Head of caudate nucleus (tissue), 42 donors: ENCODE results near the gene DLX3.
A peak's percentile ranks its signal among the peaks of the same experiment; 100 is the strongest.

Source experiments
- DNase-seq, 42 donors: peaks; one replicate each; pipeline versions ENCODE4 v3.0.0 to v3.0.0-alpha.2; 2020 to 2021; ENCODE audit warnings: mixed read lengths in 7 of 42
- intact Hi-C: fragments of 100-400 bp; cut with DNase I; formaldehyde crosslinking; loops from one replicate; pipeline ENCODE4 v1.15.0; 2022

Gene DLX3

GRCh38 chr17:50026837-50027171 lies 31.8 kb upstream of the DLX3 start:
- intact Hi-C loops = loop anchor here (5.0 kb wide), 1 partner anchor 60 kb away; no protein-coding TSS in a partner anchor
- DNase-seq = peak; percentile 44 to 93 (median 86)

DNA sequence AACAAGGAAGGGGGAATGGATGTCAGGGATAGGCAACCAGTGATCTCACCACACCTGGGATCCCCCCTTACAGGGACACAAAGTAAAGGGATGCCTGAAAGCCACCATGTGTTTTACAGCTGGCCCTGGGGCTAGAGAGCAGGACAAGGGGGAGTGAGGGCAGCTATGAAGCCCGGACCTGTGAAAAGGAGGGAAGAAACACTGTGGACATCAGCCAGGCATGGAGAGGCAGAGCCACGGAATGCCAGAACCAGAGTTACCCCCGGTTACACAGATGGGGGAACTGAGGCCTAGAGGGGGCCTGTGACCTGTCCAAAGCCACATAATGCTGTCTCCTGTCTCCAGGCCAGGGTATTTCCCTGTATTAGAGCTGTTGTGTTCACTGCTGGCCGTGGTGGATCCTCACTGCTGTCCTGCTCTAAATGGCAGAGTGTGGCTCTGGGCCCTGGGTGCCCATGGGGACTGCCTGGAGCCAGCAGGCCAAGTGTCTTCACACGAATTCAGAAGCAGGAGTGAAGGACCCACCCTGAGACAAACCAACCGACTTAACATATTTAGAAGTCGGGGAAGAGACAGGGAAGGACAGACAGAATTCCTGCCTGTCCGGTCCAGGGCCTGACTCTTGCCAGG lies 31.1 kb upstream of the DLX3 start:
- intact Hi-C loops = loop anchor here (5.0 kb wide), 1 partner anchor 61 kb away; no protein-coding TSS in a partner anchor
- DNase-seq = peak in 2 of 42 donors; percentile 16 to 26

DNA sequence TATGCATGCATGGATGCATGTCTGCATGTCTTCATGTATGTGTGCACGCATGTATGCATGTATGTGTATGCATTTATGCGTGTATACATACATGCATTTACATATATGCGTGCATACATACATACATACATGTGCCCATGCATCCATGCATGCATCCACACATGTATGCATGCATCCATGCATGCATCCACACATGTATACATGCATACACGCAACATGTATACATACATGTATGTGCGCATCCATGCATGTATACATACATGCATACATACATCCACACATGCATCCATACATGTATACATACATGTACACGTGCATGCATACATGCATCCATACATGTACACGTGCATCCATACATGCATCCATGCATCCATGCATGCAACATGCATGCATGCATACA lies 29.8 kb upstream of the DLX3 start:
- intact Hi-C loops = loop anchor here (5.0 kb wide), 1 partner anchor 62 kb away; no protein-coding TSS in a partner anchor

GRCh38 chr17:50023520-50023919 lies 28.5 kb upstream of the DLX3 start:
- no peak for DNase-seq
- intact Hi-C loops = no loop called here

More for the DNA sequence above, 29.8 kb upstream of the DLX3 start:
- no peak for DNase-seq

GRCh38 chr17:50022463-50023130 lies 27.6 kb upstream of the DLX3 start:
- intact Hi-C loops = no loop called here
- DNase-seq = peak in 2 of 42 donors; percentile 9 to 10

DNA sequence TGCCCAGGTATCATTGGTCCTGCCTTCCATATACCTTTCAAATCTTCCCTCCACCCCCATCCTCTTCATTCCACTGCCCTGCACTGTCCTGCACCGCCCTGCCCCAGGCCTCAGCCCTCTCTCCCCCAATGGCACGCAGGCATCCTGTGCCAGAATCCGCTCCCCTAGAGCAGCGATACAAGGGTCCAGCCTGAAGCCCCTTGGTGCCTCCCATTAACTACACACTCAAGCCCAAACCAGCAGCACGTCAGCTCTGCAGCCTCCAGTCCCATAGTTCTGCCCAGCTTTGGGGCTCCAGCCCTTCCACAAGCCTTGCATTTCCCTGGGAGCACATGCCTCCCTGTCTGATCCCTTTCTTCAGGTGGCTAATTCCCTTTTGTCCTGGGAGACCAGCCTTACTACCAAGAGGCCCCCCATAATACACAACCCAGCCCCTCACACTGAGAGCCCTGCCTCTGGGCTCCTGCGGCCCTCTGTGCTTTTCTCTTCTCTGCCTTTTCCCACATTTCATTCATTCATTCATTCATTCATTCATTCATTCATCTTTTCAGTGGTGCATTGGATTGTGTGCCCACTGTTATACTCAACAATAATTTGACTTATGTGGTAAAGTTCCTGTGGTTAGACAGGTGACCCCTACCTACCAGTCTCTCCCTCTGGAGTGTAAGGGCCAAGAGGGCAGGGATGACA lies 26.8 kb upstream of the DLX3 start:
- peak in 2 of 42 donors; percentile 7 to 12 for DNase-seq
- intact Hi-C loops = no loop called here

GRCh38 chr17:50020841-50021599 lies 26.0 kb upstream of the DLX3 start:
- intact Hi-C loops = no loop called here

DNA sequence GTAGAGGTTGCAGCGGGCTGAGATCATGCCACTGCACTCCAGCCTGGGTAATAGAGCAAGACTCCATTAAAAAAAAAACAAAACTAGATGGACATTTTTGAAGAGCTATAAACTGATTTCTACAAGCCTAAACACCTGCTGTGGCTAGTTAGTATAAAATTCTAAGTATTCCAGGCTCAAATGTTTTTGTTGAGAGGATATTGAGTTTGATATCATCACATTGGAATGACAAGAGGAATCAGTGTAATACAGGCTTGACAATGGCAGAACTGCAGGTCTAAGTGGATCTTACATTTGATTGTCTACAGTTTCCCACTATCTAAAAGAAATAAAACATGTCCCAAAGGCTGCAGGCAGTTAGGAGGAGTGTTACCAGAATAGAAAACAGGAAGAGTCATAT lies 23.9 kb upstream of the DLX3 start:
- DNase-seq = no peak
- intact Hi-C loops = no loop called here

More at GRCh38 chr17:50020841-50021599, 26.0 kb upstream of the DLX3 start:
- DNase-seq = peak in 2 of 42 donors; percentile 24 to 26

DNA sequence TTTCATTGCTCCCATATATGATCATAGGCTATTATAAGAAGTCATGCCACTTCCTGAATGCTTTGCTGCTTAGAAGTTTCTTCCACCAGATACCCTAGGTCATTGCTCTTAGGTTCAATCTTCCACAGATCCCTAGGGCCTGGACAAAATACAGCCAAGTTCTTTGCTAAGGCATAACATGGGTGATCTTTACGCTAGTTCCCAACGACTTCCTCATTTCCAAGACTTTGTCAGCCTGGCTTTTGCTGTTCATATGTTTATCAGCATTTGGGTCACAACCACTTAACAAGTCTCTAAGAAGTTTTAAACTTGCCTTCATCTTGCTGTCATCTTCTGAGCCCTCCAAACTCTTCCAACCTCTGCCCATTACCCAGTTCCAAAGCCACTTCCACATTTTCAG lies 20.1 kb upstream of the DLX3 start:
- DNase-seq = peak in 1 of 42 donors; percentile 4
- intact Hi-C loops = no loop called here

DNA sequence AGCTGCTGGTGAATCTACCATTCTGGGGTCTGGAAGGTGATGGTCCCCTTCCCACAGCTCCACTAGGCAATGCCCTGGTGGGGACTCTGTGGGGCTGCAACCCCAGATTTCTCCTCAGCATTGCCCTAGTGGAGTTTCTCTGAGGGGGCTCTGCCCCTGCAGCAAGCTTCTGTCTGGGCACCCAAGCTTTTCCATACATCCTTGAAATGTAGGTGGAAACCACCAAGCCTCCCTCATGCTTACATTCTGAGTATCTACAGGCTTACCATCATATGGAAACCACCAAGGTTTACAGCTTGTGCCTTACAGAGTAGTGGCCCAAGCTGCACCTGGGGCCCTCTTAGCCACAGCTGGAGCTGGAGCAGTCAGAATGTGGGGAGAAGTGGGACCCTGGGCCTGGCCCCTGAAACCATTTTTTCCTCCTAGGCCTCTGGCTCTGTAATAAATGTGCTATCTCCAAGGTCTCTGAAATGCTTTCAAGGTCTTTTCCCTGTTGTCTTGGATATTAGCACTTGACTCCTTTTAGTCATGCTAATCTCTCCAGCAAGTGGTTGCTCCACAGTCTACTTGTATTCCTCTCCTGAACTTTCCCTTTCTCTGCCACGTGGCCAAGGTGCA lies 19.6 kb upstream of the DLX3 start:
- DNase-seq = no peak
- intact Hi-C loops = no loop called here

GRCh38 chr17:50013079-50013478 lies 18.1 kb upstream of the DLX3 start:
- intact Hi-C loops = no loop called here

GRCh38 chr17:50009282-50009681 lies 14.3 kb upstream of the DLX3 start:
- intact Hi-C loops = no loop called here
- no peak for DNase-seq

More at GRCh38 chr17:50013079-50013478, 18.1 kb upstream of the DLX3 start:
- DNase-seq = peak in 1 of 42 donors; percentile 5

GRCh38 chr17:50003911-50004310 lies 8.9 kb upstream of the DLX3 start:
- peak in 2 of 42 donors; percentile 18 to 26 for DNase-seq
- intact Hi-C loops = no loop called here

GRCh38 chr17:49998836-49999511 lies 4.0 kb upstream of the DLX3 start:
- intact Hi-C loops = loop anchor here (5.0 kb wide), 3 partner anchors 47 to 137 kb away; no protein-coding TSS in a partner anchor
- DNase-seq = peak in 1 of 42 donors; percentile 19

DNA sequence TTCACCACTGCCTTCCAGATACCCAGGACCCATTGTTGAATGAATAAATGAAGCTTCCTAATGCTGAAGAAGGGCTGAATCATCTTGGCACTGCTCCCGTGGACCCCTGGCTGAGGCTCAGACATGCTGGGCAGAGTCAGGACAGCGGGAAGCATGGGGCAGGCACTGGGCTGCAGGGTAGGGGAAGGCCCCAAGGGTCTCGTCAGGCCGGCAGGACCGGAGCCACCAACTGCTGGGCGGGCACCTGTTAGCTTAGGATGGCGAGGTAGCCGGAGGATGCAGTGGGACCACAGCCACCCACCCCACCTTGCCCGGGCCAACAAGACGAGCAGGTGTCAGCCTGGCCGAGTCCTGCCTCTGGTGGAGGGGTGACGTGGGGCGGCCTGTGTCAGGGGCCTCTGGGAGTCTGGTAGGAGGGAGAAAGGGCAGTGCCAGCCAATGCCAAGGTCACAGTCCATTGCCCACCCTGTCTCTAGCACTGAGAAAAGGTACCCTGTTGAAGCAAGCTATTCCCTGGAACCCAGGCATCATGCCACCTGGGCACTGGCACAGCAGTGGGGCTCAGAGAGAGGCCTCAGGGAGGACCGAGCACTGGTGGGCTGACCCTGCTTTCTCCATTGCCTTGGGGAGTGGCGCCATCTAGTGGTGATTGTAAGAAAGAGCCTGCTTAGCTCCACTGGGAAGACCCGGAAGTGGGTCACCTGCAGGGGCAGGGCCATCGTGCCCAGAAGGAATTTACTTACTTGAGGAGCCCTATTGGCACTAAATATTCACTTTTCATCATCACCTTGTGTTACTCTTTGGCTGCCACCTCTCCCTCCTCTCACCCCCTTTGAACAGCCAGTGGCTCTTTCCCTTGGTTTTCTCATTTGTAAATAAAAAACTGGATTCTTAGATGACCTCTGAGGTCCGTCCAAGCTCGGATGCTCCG lies 3.0 kb upstream of the DLX3 start:
- intact Hi-C loops = loop anchor here (5.0 kb wide), 3 partner anchors 46 to 136 kb away; no protein-coding TSS in a partner anchor
- peak; percentile 45 to 89 (median 74) for DNase-seq

- intact Hi-C loops = loop anchor here (5.0 kb wide), 3 partner anchors 45 to 135 kb away; no protein-coding TSS in a partner anchor
- DNase-seq = no peak
Measured at GRCh38 chr17:49997301-49997650, 2.3 kb upstream of the DLX3 start.
